Measurements from ENCODE around the gene UNC5C.

DNA sequence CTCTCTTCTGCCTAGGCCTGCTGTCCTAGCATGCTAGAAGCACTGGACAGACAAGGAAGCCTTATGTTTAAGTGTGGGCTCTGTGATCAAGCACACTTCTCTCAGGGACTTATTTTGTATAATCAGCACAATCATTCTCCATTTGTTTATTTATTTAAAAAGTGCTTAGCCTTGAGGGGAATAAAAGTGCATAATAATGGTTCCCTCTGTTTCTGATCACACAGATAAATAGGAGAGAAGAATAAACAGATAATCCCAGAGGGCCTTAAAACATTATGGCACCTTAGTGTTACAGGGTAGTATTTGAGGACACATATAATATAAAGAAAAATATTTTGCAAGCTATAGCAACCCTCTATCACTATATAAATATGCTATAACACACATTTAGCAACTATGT lies 146.5 kb downstream of the UNC5C start:
- TF ChIP-seq, protein P1, sequence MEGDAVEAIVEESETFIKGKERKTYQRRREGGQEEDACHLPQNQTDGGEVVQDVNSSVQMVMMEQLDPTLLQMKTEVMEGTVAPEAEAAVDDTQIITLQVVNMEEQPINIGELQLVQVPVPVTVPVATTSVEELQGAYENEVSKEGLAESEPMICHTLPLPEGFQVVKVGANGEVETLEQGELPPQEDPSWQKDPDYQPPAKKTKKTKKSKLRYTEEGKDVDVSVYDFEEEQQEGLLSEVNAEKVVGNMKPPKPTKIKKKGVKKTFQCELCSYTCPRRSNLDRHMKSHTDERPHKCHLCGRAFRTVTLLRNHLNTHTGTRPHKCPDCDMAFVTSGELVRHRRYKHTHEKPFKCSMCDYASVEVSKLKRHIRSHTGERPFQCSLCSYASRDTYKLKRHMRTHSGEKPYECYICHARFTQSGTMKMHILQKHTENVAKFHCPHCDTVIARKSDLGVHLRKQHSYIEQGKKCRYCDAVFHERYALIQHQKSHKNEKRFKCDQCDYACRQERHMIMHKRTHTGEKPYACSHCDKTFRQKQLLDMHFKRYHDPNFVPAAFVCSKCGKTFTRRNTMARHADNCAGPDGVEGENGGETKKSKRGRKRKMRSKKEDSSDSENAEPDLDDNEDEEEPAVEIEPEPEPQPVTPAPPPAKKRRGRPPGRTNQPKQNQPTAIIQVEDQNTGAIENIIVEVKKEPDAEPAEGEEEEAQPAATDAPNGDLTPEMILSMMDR (IDR thresholded peaks at IDR 0.05): no peak
- TF ChIP-seq POLR2A (IDR thresholded peaks at IDR 0.05): no peak
